ENCODE data around the gene UFL1. TPM values are rescaled to one million over a fixed set of nuclear protein-coding genes. Genes with fewer than 3 reads are reported as not detected.

The UFL1 gene
- total RNA-seq, 1 donor, result 41.0 TPM

DNA sequence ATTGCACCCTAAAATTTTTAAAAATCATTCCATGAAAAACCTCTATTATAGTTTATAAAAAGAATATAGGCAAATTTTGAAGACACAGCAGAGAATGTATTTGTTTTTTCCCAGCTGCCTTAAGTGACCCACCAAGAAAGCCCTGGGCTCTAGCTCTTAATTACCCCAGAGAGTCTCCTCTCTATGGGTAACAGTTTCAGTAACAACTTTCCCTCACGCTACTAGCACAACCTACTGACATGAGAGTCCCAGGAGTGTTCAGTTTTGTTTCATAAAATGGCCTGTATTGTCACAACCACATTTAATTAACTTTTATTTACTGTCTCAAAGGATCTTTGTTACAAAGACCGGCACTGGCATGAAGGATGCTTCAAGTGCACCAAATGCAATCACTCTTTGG lies 82.8 kb downstream of the UFL1 start:
- no peak for DNase-seq (ENCODE audit: low read depth)
- H3K4me3 ChIP-seq (ENCODE audit: low read depth, low read length), result no peak overlapping the region
- TF ChIP-seq, protein P1, sequence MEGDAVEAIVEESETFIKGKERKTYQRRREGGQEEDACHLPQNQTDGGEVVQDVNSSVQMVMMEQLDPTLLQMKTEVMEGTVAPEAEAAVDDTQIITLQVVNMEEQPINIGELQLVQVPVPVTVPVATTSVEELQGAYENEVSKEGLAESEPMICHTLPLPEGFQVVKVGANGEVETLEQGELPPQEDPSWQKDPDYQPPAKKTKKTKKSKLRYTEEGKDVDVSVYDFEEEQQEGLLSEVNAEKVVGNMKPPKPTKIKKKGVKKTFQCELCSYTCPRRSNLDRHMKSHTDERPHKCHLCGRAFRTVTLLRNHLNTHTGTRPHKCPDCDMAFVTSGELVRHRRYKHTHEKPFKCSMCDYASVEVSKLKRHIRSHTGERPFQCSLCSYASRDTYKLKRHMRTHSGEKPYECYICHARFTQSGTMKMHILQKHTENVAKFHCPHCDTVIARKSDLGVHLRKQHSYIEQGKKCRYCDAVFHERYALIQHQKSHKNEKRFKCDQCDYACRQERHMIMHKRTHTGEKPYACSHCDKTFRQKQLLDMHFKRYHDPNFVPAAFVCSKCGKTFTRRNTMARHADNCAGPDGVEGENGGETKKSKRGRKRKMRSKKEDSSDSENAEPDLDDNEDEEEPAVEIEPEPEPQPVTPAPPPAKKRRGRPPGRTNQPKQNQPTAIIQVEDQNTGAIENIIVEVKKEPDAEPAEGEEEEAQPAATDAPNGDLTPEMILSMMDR (IDR thresholded peaks at IDR 0.05; ENCODE audit: insufficient read depth, low read depth, low read length), result no peak

Other genes with a start within 250 kb of the UFL1 start
- not detected in 2 replicates for gene FHL5, start 41.3 kb downstream of the UFL1 start, total RNA-seq

Data from fibroblast of villous mesenchyme (primary cell).